Ovary (tissue), 9 donors: ENCODE data around the gene DNMT1. TPM values are rescaled to one million over a fixed set of nuclear protein-coding genes. Genes with fewer than 3 reads are reported as not detected.
"Not testable (repeated sequence)": the region's sequence is repeated elsewhere in the genome, so short reads cannot be mapped to it uniquely, and the experiment has no call there.

Experiments
- DNase-seq, 5 donors: peaks; one replicate each; pipeline ENCODE4 v3.0.0-alpha.2; 2019 to 2020
- H3K27ac ChIP-seq, 2 donors: fragments of 200-600 bp; one replicate each; pipeline versions ENCODE4 v1.5.1 to v1.8.0; 2019 to 2022
- H3K27me3 ChIP-seq: fragments of 200-600 bp; one replicate; pipeline ENCODE4 v1.8.0; 2022
- H3K36me3 ChIP-seq: fragments of 200-600 bp; sonication (generic); one replicate; pipeline ENCODE4 v1.5.1; 2019
- H3K4me1 ChIP-seq: one replicate; pipeline ENCODE4 v1.8.1; 2013; ENCODE audit warnings: mild to moderate bottlenecking, moderate library complexity; ENCODE audit not compliant: insufficient read depth
- H3K4me3 ChIP-seq: fragments of 200-600 bp; sonication (generic); one replicate; pipeline ENCODE4 v1.5.1; 2017
- H3K9me3 ChIP-seq, 2 donors: fragments of 200-600 bp in 1 of 2; sonication (generic) in 1 of 2; one replicate each; pipeline versions ENCODE4 v1.5.1 to v1.8.1; 2013 to 2019; ENCODE audit warnings: mild to moderate bottlenecking in 1 of 2, moderate library complexity in 1 of 2
- CTCF ChIP-seq, 3 donors: fragments of 450-650 bp in 2 of 3; fragments of 200-600 bp in 1 of 3; IDR thresholded peaks; one replicate each; pipeline versions ENCODE4 v1.5.1 to v1.8.0; 2016 to 2022; ENCODE audit warnings: antibody characterized with exemption in 3 of 3, mild to moderate bottlenecking in 1 of 3
- EP300 ChIP-seq: sonication (generic); formaldehyde crosslinking; IDR thresholded peaks from one replicate; pipeline ENCODE4 v1.6.1; 2017; ENCODE audit warnings: antibody characterized with exemption
- POLR2A ChIP-seq: fragments of 450-650 bp; IDR thresholded peaks from one replicate; pipeline ENCODE4 v1.6.1; 2017; ENCODE audit warnings: antibody characterized with exemption, mild to moderate bottlenecking, moderate library complexity
- WGBS, 3 donors: extraction: QIAGEN DNeasy Blood & Tissue Kit in 1 of 3; methylation state at CpG; one replicate each; pipeline versions ENCODE4 v1.1.5 to v1.1.7; 2013 to 2017; 5-methylcytosine and 5-hydroxymethylcytosine counted together
- intact Hi-C, 4 donors: fragments of 100-400 bp; cut with DNase I; formaldehyde crosslinking; loops; one replicate each; pipeline versions ENCODE4 v1.11.0 to v1.15.1; 2022 to 2023
- polyA plus RNA-seq, 2 donors: library from polyadenylated mRNA; stranded (reverse); fragments of 200-250 nt in 1 of 2; fragments of 350-450 nt in 1 of 2; fragmentation: Illumina TruSeq in 1 of 2; extraction: RNeasy Lipid Tissue Mini Kit (QIAGEN cat#74804) in 1 of 2; gene quantifications; one replicate each; pipeline ENCODE4 v1.2.3, GENCODE V29; 2013 to 2014
- total RNA-seq, 7 donors: library from RNA; depleted of rRNA in 2 of 7; stranded (reverse); fragments of >200 nt in 2 of 7; fragmentation: NEBNext Ultra II Directional in 3 of 7; extraction: Animal tissue kit (Norgen Biotek cat#: 25700) in 3 of 7; gene quantifications; one replicate each; pipeline versions ENCODE4 v1.1.0 to v1.2.4, GENCODE V29; 2016 to 2023
- donor health status: DM: no; HTN: no; CAD: no; lungs with moderate emphysema.
- donor health status: DM: no; HTN: no; CAD: no.
- donor health status: Bipolar disorder and iron deficiency.
- donor health status: DM: yes; HTN: yes; CAD: no.
- donor health status: DM: no; HTN: no; CAD: no.
- donor health status: DM: yes; HTN: yes; CAD: no.

Gene DNMT1
- total and polyA plus RNA-seq, 9 donors, result 19.8 to 74.2 (median 41.8) TPM

- whole genome bisulfite sequencing, 3 donors, result 85 to 86% (median 86%) methylated on average over 7 of the region's 7 CpGs
- TF ChIP-seq EP300, result no peak
- TF ChIP-seq POLR2A, result no peak
- no peak for TF ChIP-seq CTCF (IDR thresholded peaks at IDR 0.05)
- DNase-seq, result no peak
- intact Hi-C loops, result no loop called here
- H3K27ac ChIP-seq, result no peak overlapping the region
- H3K27me3 ChIP-seq, result no peaks in the 10 kb centered on the region
- H3K36me3 ChIP-seq, result no peaks in the 10 kb centered on the region
- no peaks in the 10 kb centered on the region for H3K9me3 ChIP-seq
- H3K4me3 ChIP-seq, result no peak overlapping the region
- no peaks in the 10 kb centered on the region for H3K4me1 ChIP-seq
Observed at GRCh38 chr19:10180459-10180858, 14.3 kb downstream of the DNMT1 start.

- H3K4me1 ChIP-seq, DNase-seq, H3K36me3 ChIP-seq, H3K27me3 ChIP-seq, H3K9me3 ChIP-seq, H3K4me3 ChIP-seq, intact Hi-C loops, H3K27ac ChIP-seq: not testable (repeated sequence)
- 93 to 97% (median 95%) methylated on average over 6 of the region's 6 CpGs for WGBS, 3 donors
Observed at GRCh38 chr19:10180024-10180423, 14.7 kb downstream of the DNMT1 start.

- WGBS, 3 donors, result 76 to 84% (median 78%) methylated on average over 9 of the region's 9 CpGs
- Histone ChIP-seq H3K27ac (no peak overlapping the region), H3K4me1 (no peaks in the 10 kb centered on the region), H3K4me3 (no peak overlapping the region), H3K27me3 (no peaks in the 10 kb centered on the region), H3K36me3 (no peaks in the 10 kb centered on the region), H3K9me3 (no peaks in the 10 kb centered on the region)
- no peak for TF ChIP-seq CTCF (IDR thresholded peaks at IDR 0.05)
- TF ChIP-seq POLR2A, result no peak
- TF ChIP-seq EP300, result no peak
- DNase-seq, result no peak
- intact Hi-C loops, result no loop called here
Observed at GRCh38 chr19:10173527-10173926, 21.2 kb downstream of the DNMT1 start.

- no peak for DNase-seq
- Histone ChIP-seq H3K27ac (no peak overlapping the region), H3K36me3 (no peaks in the 10 kb centered on the region), H3K4me3 (no peak overlapping the region), H3K27me3 (no peaks in the 10 kb centered on the region), H3K9me3 (no peaks in the 10 kb centered on the region), H3K4me1 (no peaks in the 10 kb centered on the region)
- 89 to 93% (median 92%) methylated on average over 2 of the region's 2 CpGs for WGBS, 3 donors
- TF ChIP-seq CTCF (IDR thresholded peaks at IDR 0.05) (no peak), POLR2A (no peak), EP300 (no peak)
- intact Hi-C loops, result no loop called here
Observed at GRCh38 chr19:10168386-10168948, 26.3 kb downstream of the DNMT1 start.

GRCh38 chr19:10167459-10167858 lies 27.3 kb downstream of the DNMT1 start:
- Histone ChIP-seq H3K4me1 (no peaks in the 10 kb centered on the region), H3K36me3 (no peaks in the 10 kb centered on the region), H3K27ac (no peak overlapping the region), H3K9me3 (no peaks in the 10 kb centered on the region), H3K27me3 (no peaks in the 10 kb centered on the region), H3K4me3 (no peak overlapping the region)
- 83 to 90% (median 88%) methylated on average over 6 of the region's 6 CpGs for WGBS, 3 donors
- TF ChIP-seq EP300 (no peak), CTCF (IDR thresholded peaks at IDR 0.05) (no peak), POLR2A (no peak)
- intact Hi-C loops, result no loop called here
- no peak for DNase-seq

GRCh38 chr19:10166501-10166900 lies 28.3 kb downstream of the DNMT1 start:
- H3K36me3 ChIP-seq, H3K4me3 ChIP-seq, H3K27me3 ChIP-seq, H3K27ac ChIP-seq, H3K9me3 ChIP-seq, H3K4me1 ChIP-seq, DNase-seq, intact Hi-C loops: not testable (repeated sequence)
- WGBS, 3 donors, result 87 to 88% (median 87%) methylated on average over 10 of the region's 10 CpGs
